ENCODE results near the gene UBE4A. TPM values are rescaled to one million over a fixed set of nuclear protein-coding genes. Genes with fewer than 3 reads are reported as not detected.

UBE4A gene
- total RNA-seq, 2 experiments from 2014 or later, result 44.2 to 50.7 TPM

Other genes with a start within 250 kb of the UBE4A start
- under 1 TPM; 0.26 to 0.27 TPM for gene SCN4B, start 206.8 kb upstream of the UBE4A start, total RNA-seq
- not detected for gene SCN2B, start 183.0 kb upstream of the UBE4A start, total RNA-seq
- 100 to 1,000 TPM; 168 to 193 TPM for gene JAML, start 134.6 kb upstream of the UBE4A start, total RNA-seq
- 10 to 100 TPM; 45.9 to 53.2 TPM for gene MPZL3, start 107.2 kb upstream of the UBE4A start, total RNA-seq
- gene MPZL2, start 95.3 kb upstream of the UBE4A start, total RNA-seq, result 10 to 100 TPM; 26.7 to 30.1 TPM
- gene CD3E, start 54.9 kb upstream of the UBE4A start, total RNA-seq, result 100 to 1,000 TPM; 400 to 530 TPM
- gene CD3D, start 16.9 kb upstream of the UBE4A start, total RNA-seq, result 100 to 1,000 TPM; 305 to 331 TPM
- gene CD3G, start 15.3 kb upstream of the UBE4A start, total RNA-seq, result 100 to 1,000 TPM; 141 to 146 TPM
- gene ATP5MG, start 42.0 kb downstream of the UBE4A start, total RNA-seq, result 100 to 1,000 TPM; 136 to 229 TPM
- 10 to 100 TPM; 64.1 to 67.1 TPM for gene KMT2A, start 76.9 kb downstream of the UBE4A start, total RNA-seq
- under 1 TPM; 0.21 to 0.59 TPM for gene TTC36, start 167.9 kb downstream of the UBE4A start, total RNA-seq
- gene TMEM25, start 171.6 kb downstream of the UBE4A start, total RNA-seq, result 10 to 100 TPM; 12.2 to 17.4 TPM
- gene IFT46, start 206.3 kb downstream of the UBE4A start, total RNA-seq, result 10 to 100 TPM; 18.7 to 25.4 TPM
- 100 to 1,000 TPM; 148 to 154 TPM for gene ARCN1, start 212.8 kb downstream of the UBE4A start, total RNA-seq
- 1 to 10 TPM; 1.7 to 2.7 TPM for gene PHLDB1, start 248.0 kb downstream of the UBE4A start, total RNA-seq

All from activated CD4-positive, alpha-beta T cell treated with anti-CD3 and anti-CD28 coated beads for 36 hours (primary cell).